Measurements from ENCODE around the gene OR10H4.

GRCh38 chr19:15900504-15900903 is 48.3 kb upstream of the OR10H4 start:
- no peak for TF ChIP-seq EZH2 (IDR thresholded peaks at IDR 0.05; ENCODE audit: borderline replicate concordance, low read depth, low read length, poor library complexity, severe bottlenecking)
- TF ChIP-seq CTCF (conservative IDR thresholded peaks at IDR 0.05; ENCODE audit: low read depth, low read length) = no peak

Data from A673 (cell line).